ENCODE data around the gene PRSS53. TPM values are rescaled to one million over a fixed set of nuclear protein-coding genes. Genes with fewer than 3 reads are reported as not detected.

Gene PRSS53
- total RNA-seq, 1 experiment from 2014 or later = 7.0 TPM

- Mint-ChIP-seq H3K4me1 (ENCODE audit: low read depth, unreplicated experiment) (no peaks in the 10 kb centered on the region), H3K9me3 (ENCODE audit: low read depth, unreplicated experiment) (no peaks in the 10 kb centered on the region), H3K36me3 (ENCODE audit: insufficient read depth, unreplicated experiment) (peaks cover 42% of the 10 kb centered on the region), H3K27ac (ENCODE audit: unreplicated experiment) (peak overlapping the region; percentile 89), H3K4me3 (ENCODE audit: low read depth, unreplicated experiment) (peak overlapping the region; percentile 99), H3K27me3 (ENCODE audit: unreplicated experiment) (no peaks in the 10 kb centered on the region)
- intact Hi-C loops (cut with micrococcal nuclease; ENCODE audit: unreplicated experiment) = loop anchor here (5.0 kb wide), 1 partner anchor 47 kb away; the partner anchor contains the start of gene HSD3B7
- DNase-seq = peak; percentile 94
- BruUV-seq (replicated peaks) = TSS peak; percentile 45
- no peak for TF ChIP-seq CTCF (IDR thresholded peaks at IDR 0.05; ENCODE audit: unreplicated experiment)
- CTCF ChIA-PET = interaction anchor here (0.6 to 2.0 kb wide), 6 partner anchors 11 to 835 kb away, joined by 3 to 11 read pairs (median 4); partner anchors contain the start of gene HSD3B7
Observed at GRCh38 chr16:31033709-31034492, 54.8 kb downstream of the PRSS53 start.

Other genes with a start within 250 kb of the PRSS53 start
- 22.5 and 26.6 TPM in 2 replicates for gene BCL7C, start 194.9 kb downstream of the PRSS53 start, total RNA-seq (2022)
- 1.9 and 2.3 TPM in 2 replicates for gene CTF1, start 192.3 kb downstream of the PRSS53 start, total RNA-seq (2022)
- gene FBXL19, start 165.4 kb downstream of the PRSS53 start, total RNA-seq (2022) = 43.2 and 45.7 TPM in 2 replicates
- gene ORAI3, start 139.9 kb downstream of the PRSS53 start, total RNA-seq (2022) = 14.7 and 15.4 TPM in 2 replicates
- 28.8 and 30.5 TPM in 2 replicates for gene SETD1A, start 131.2 kb downstream of the PRSS53 start, total RNA-seq (2022)
- gene HSD3B7, start 103.7 kb downstream of the PRSS53 start, total RNA-seq (2022) = 25.3 and 29.2 TPM in 2 replicates
- 0.61 and 1.3 TPM in 2 replicates for gene STX1B, start 78.3 kb downstream of the PRSS53 start, total RNA-seq (2022)
- gene STX4, start 55.4 kb downstream of the PRSS53 start, total RNA-seq (2022) = 100 and 104 TPM in 2 replicates
- gene ZNF668, start 14.7 kb downstream of the PRSS53 start, total RNA-seq (2022) = 12.5 and 13.0 TPM in 2 replicates
- 34.4 and 34.9 TPM in 2 replicates for gene ZNF646, start 14.5 kb downstream of the PRSS53 start, total RNA-seq (2022)
- gene VKORC1, start 5.9 kb upstream of the PRSS53 start, total RNA-seq (2022) = 80.1 and 86.8 TPM in 2 replicates
- 49.3 and 52.0 TPM in 2 replicates for gene BCKDK, start 19.4 kb upstream of the PRSS53 start, total RNA-seq (2022)
- gene KAT8, start 28.7 kb upstream of the PRSS53 start, total RNA-seq (2022) = 66.6 and 69.9 TPM in 2 replicates
- gene PRSS8, start 46.8 kb upstream of the PRSS53 start, total RNA-seq (2022) = 108 and 138 TPM in 2 replicates
- gene PRSS36, start 61.1 kb upstream of the PRSS53 start, total RNA-seq (2022) = 1.6 TPM in 2 replicates
- 550 and 629 TPM in 2 replicates for gene FUS, start 91.2 kb upstream of the PRSS53 start, total RNA-seq (2022)
- gene PYCARD, start 113.8 kb upstream of the PRSS53 start, total RNA-seq (2022) = 24.3 and 30.9 TPM in 2 replicates
- not detected in 2 replicates for gene TRIM72, start 125.2 kb upstream of the PRSS53 start, total RNA-seq (2022)
- gene PYDC1, start 128.2 kb upstream of the PRSS53 start, total RNA-seq (2022) = not detected in 2 replicates
- 2.1 and 3.1 TPM in 2 replicates for gene ITGAM, start 171.0 kb upstream of the PRSS53 start, total RNA-seq (2022)

Measured in Calu3 (cell line).